Hepatocyte (in vitro differentiated cells): ENCODE measurements around the gene SLC12A7. TPM values are rescaled to one million over a fixed set of nuclear protein-coding genes. Genes with fewer than 3 reads are reported as not detected.

Experiments
- DNase-seq: peaks from one replicate; pipeline ENCODE4 v3.0.0-alpha.2; 2016; ENCODE audit warnings: low spot score
- H2AFZ ChIP-seq: fragments of 200-600 bp; sonication (generic); 2 replicates; pipeline ENCODE4 v1.6.0; 2016; ENCODE audit warnings: antibody characterized with exemption, mild to moderate bottlenecking
- H3K27ac ChIP-seq: fragments of 200-600 bp; sonication (generic); 2 replicates; pipeline ENCODE4 v1.5.1; 2016; ENCODE audit warnings: mild to moderate bottlenecking
- H3K27me3 ChIP-seq: fragments of 200-600 bp; sonication (generic); 2 replicates; pipeline ENCODE4 v1.6.1; 2016
- H3K36me3 ChIP-seq: fragments of 200-600 bp; sonication (generic); replicated peaks from 2 replicates; pipeline ENCODE4 v1.5.1; 2016; ENCODE audit warnings: low read depth; ENCODE audit not compliant: insufficient read depth
- H3K4me1 ChIP-seq: fragments of 200-600 bp; sonication (generic); 2 replicates; pipeline ENCODE4 v1.5.1; 2016; ENCODE audit warnings: mild to moderate bottlenecking, moderate library complexity; ENCODE audit not compliant: insufficient read depth
- H3K4me2 ChIP-seq: fragments of 200-600 bp; sonication (generic); 2 replicates; pipeline ENCODE4 v1.6.0; 2016
- H3K4me3 ChIP-seq: fragments of 200-600 bp; sonication (generic); 2 replicates; pipeline ENCODE4 v1.5.1; 2016; ENCODE audit warnings: mild to moderate bottlenecking
- H3K79me2 ChIP-seq: fragments of 200-600 bp; sonication (generic); 2 replicates; pipeline ENCODE4 v1.6.0; 2017; ENCODE audit warnings: mild to moderate bottlenecking
- H3K9me2 ChIP-seq: fragments of 200-600 bp; sonication (generic); replicated peaks from 2 replicates; pipeline ENCODE4 v1.6.0; 2017; ENCODE audit warnings: mild to moderate bottlenecking; ENCODE audit not compliant: insufficient read depth
- H3K9me3 ChIP-seq: fragments of 200-600 bp; sonication (generic); 2 replicates; pipeline ENCODE4 v1.5.1; 2016; ENCODE audit warnings: low read depth, mild to moderate bottlenecking
- H4K20me1 ChIP-seq: fragments of 200-600 bp; sonication (generic); 2 replicates; pipeline ENCODE4 v1.6.0; 2016; ENCODE audit warnings: mild to moderate bottlenecking; ENCODE audit not compliant: insufficient read depth, poor library complexity, severe bottlenecking
- EZH2 ChIP-seq: fragments of 200-600 bp; sonication (generic); IDR thresholded peaks from 2 replicates; pipeline ENCODE4 v1.6.1; 2016; ENCODE audit warnings: antibody characterized with exemption, mild to moderate bottlenecking, borderline replicate concordance
- EZH2phosphoT487 ChIP-seq: fragments of 200-600 bp; sonication (generic); IDR thresholded peaks from one replicate; pipeline ENCODE4 v1.6.1; 2018; ENCODE audit warnings: antibody characterized with exemption, mild to moderate bottlenecking, low read depth, moderate library complexity; ENCODE audit not compliant: unreplicated experiment, severe bottlenecking
- WGBS: methylation state at CpG from one replicate; pipeline ENCODE4 v1.1.6; 2016; ENCODE audit warnings: low lambda C conversion rate; ENCODE audit errors: missing lambda C conversion rate; 5-methylcytosine and 5-hydroxymethylcytosine counted together
- polyA plus RNA-seq: library from polyadenylated mRNA; unstranded; fragments of >200 nt; fragmentation: Nextera tagmentation; extraction: Ambion mirVana; gene quantifications from 2 replicates; pipeline ENCODE4 v1.2.1, GENCODE V29; 2016
- total RNA-seq: library from RNA; depleted of rRNA; stranded (reverse); fragments of >200 nt; gene quantifications from 2 replicates; pipeline ENCODE4 v1.2.3, GENCODE V29; 2014
- TF ChIP-seq, protein P1 (sequence below): fragments of 200-600 bp; sonication (generic); IDR thresholded peaks from 2 replicates; pipeline ENCODE4 v1.5.1; 2016; ENCODE audit warnings: antibody characterized with exemption, mild to moderate bottlenecking; ENCODE audit not compliant: poor library complexity

The SLC12A7 gene
- total and polyA plus RNA-seq, 2 experiments from 2014 or later: 30.2 to 34.3 TPM

DNA sequence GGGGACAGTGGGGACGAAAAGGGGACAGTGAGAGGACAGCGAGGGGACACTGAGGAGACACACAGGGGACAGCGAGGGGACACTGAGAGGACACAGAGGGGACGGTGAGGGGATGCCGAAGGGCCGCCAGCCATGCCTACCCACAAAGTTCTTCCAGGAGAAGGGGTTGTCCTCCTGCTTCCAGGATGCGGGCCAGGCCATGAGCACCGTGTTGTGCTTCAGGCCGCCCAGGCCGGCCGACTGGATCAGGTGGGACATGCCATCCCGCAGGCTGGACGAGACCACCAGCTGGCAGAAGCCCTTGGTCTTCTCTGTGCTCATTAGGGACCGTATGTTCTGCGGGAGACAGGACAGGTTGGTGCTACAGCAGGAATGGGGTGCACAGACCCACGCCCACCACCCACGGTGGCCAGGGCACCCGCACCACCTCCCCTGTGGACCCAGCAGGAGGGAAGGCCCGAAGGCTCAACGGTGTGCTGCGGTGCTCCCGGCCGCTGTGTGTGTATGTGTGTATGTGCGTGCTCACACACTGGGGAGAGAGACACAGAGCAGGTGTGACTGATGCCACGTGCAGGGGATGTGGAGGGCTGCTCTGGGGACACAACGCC, 46.6 kb downstream of the SLC12A7 start:
- Histone ChIP-seq H3K79me2 (no peaks in the 10 kb centered on the region), H3K4me1 (no peaks in the 10 kb centered on the region), H2AFZ (no peak overlapping the region), H3K27me3 (no peaks in the 10 kb centered on the region), H3K4me2 (no peak overlapping the region), H3K4me3 (no peak overlapping the region), H4K20me1 (no peaks in the 10 kb centered on the region), H3K27ac (no peak overlapping the region), H3K9me2 (no peaks in the 10 kb centered on the region), H3K36me3 (no peaks in the 10 kb centered on the region), H3K9me3 (no peaks in the 10 kb centered on the region)
- WGBS: 95% methylated on average over 21 of the region's 26 CpGs
- no peak for DNase-seq
- TF ChIP-seq, protein P1, sequence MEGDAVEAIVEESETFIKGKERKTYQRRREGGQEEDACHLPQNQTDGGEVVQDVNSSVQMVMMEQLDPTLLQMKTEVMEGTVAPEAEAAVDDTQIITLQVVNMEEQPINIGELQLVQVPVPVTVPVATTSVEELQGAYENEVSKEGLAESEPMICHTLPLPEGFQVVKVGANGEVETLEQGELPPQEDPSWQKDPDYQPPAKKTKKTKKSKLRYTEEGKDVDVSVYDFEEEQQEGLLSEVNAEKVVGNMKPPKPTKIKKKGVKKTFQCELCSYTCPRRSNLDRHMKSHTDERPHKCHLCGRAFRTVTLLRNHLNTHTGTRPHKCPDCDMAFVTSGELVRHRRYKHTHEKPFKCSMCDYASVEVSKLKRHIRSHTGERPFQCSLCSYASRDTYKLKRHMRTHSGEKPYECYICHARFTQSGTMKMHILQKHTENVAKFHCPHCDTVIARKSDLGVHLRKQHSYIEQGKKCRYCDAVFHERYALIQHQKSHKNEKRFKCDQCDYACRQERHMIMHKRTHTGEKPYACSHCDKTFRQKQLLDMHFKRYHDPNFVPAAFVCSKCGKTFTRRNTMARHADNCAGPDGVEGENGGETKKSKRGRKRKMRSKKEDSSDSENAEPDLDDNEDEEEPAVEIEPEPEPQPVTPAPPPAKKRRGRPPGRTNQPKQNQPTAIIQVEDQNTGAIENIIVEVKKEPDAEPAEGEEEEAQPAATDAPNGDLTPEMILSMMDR: no peak
- TF ChIP-seq EZH2phosphoT487 (no peak), EZH2 (no peak)

DNA sequence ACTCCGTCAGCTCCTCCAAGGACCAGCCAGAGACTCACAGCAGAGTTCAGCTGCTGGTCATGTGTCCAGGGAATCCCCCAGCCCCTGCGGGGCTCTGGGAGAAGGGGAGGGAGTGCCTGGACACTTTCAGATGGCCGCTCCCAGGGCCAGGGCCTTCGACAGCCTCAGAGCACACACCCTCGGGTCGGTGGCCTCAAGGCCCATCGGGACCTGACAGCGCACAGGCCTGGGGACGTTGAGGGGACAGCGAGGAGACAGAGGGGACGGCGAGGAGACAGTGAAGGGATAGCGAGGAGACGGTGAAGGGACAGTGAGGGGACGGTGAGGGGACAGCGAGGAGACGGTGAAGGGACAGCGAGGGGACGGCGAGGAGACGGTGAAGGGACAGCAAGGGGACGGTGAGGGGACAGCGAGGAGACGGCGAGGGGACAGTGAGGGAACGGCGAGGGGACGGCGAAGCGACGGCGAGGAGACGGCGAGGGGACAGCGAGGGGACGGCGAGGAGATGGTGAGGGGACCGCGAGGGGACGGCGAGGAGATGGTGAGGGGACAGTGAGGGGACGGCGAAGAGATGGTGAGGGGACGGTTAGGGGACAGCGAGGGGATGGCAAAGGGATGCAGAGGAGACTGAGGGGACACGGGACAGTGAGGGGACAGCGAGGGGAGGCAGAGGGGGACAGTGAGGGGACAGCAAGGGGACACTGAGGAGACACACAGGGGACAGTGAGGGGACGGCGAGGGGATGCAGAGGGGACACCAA, 47.3 kb downstream of the SLC12A7 start:
- Histone ChIP-seq H3K27me3 (no peaks in the 10 kb centered on the region), H3K4me1 (no peaks in the 10 kb centered on the region), H3K36me3 (no peaks in the 10 kb centered on the region), H2AFZ (no peak overlapping the region), H3K4me3 (no peak overlapping the region), H4K20me1 (no peaks in the 10 kb centered on the region), H3K9me2 (no peaks in the 10 kb centered on the region), H3K9me3 (no peaks in the 10 kb centered on the region), H3K79me2 (no peaks in the 10 kb centered on the region), H3K4me2 (no peak overlapping the region), H3K27ac (no peak overlapping the region)
- 96% methylated on average over 16 of the region's 49 CpGs for WGBS
- no peak for DNase-seq
- TF ChIP-seq EZH2phosphoT487 (no peak), EZH2 (no peak)
- TF ChIP-seq, protein P1: no peak

DNA sequence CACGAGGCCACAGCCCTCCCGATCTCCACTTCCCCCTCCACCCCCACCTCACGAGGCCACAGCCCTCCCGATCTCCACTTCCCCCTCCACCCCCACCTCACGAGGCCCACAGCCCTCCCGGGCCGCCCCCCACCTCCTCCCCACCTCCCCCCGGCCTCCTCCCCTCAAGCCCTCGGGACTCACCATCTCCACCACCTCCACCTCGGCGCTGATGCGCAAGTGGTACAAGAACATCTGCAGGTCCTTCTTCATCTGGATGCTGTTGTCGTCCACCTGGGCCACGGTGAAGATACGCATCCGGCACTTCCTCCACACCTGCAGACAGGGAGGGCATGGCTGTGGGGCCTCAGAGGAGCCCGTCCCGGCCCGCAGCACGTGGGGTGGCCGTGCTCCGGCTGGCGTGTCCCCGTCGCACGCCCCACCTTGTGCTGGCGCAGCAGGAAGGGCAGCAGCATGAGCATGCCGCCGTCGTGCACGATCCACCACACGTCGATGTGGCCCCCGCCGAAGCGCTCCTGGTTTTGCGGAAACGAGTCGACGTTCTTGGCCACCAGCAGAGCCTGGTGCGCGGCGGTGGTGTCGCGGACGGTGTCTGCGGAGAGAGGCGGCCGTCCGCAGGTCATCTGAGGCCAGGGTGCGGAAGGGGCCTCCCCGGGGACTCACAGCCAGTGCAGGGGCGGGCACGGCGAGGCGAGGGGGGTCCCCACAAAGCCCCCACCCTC, 48.0 kb downstream of the SLC12A7 start:
- WGBS: 97% methylated on average over 31 of the region's 56 CpGs
- Histone ChIP-seq H4K20me1 (no peaks in the 10 kb centered on the region), H3K9me3 (no peaks in the 10 kb centered on the region), H3K27me3 (no peaks in the 10 kb centered on the region), H2AFZ (no peak overlapping the region), H3K4me2 (no peak overlapping the region), H3K9me2 (no peaks in the 10 kb centered on the region), H3K4me1 (no peaks in the 10 kb centered on the region), H3K4me3 (no peak overlapping the region), H3K79me2 (no peaks in the 10 kb centered on the region), H3K27ac (no peak overlapping the region), H3K36me3 (no peaks in the 10 kb centered on the region)
- no peak for DNase-seq
- no peak for TF ChIP-seq EZH2phosphoT487
- TF ChIP-seq, protein P1: no peak
- no peak for TF ChIP-seq EZH2
